ENCODE measurements around the gene MRPL36. TPM values are rescaled to one million over a fixed set of nuclear protein-coding genes. Genes with fewer than 3 reads are reported as not detected.

MRPL36 gene
- polyA plus RNA-seq, 1 donor (not counting 4 experiments of a cell fraction or from before 2014, with no cell fraction given), result 121 TPM

DNA sequence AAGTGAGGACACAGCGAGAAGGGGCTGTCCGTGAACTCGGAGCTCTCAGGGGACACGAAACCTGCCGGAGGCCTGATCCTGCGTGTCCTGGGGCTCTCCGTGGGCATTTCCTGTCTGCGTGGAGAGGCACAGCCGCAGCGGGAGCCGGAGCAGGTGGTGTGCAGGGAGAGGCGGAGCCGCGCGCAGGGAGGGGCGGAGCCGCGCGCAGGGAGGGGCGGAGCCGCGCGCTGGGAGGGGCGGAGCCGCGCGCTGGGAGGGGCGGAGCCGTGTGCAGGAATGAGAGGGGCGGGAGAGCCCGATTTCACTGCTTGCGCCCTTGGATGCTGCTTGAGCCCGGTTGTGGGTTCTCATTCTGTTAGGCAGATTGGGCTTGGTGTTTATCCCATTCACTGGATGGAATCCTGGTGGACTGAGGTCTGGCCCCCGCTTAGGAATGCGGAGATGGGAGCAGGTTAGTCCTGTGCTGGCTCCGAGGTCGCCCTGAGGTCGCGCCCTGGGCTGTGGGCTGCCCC is 28.3 kb upstream of the MRPL36 start:
- H3K36me3 ChIP-seq (ENCODE audit: control insufficient read depth in 2 of 2, extremely low read depth in 1 of 2, insufficient read depth in 2 of 2, low read length in 2 of 2), result peaks cover 0 to 7% of the 10 kb centered on the region in 2 experiments
- no peak overlapping the region for H3K4me3 ChIP-seq (ENCODE audit: control insufficient read depth in 2 of 3, extremely low read depth in 1 of 3, insufficient read depth in 2 of 3, low read depth in 1 of 3, low read length in 3 of 3)
- dilution Hi-C loops (cut with MboI; ENCODE audit: extremely low pct_ligation_motif_present, low sequenced_read_pairs), result no loop called here
- no peaks in the 10 kb centered on the region for H3K9me3 ChIP-seq (ENCODE audit: control insufficient read depth, low read depth, low read length)
- TF ChIP-seq, protein P1, sequence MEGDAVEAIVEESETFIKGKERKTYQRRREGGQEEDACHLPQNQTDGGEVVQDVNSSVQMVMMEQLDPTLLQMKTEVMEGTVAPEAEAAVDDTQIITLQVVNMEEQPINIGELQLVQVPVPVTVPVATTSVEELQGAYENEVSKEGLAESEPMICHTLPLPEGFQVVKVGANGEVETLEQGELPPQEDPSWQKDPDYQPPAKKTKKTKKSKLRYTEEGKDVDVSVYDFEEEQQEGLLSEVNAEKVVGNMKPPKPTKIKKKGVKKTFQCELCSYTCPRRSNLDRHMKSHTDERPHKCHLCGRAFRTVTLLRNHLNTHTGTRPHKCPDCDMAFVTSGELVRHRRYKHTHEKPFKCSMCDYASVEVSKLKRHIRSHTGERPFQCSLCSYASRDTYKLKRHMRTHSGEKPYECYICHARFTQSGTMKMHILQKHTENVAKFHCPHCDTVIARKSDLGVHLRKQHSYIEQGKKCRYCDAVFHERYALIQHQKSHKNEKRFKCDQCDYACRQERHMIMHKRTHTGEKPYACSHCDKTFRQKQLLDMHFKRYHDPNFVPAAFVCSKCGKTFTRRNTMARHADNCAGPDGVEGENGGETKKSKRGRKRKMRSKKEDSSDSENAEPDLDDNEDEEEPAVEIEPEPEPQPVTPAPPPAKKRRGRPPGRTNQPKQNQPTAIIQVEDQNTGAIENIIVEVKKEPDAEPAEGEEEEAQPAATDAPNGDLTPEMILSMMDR (optimal IDR thresholded peaks at IDR 0.05 in 1 of 3, IDR thresholded peaks at IDR 0.05 in 1 of 3, conservative IDR thresholded peaks at IDR 0.05 in 1 of 3; ENCODE audit: extremely low read depth in 1 of 3, insufficient read depth in 2 of 3, low read length in 3 of 3), result no peak
- TF ChIP-seq EZH2 (IDR thresholded peaks at IDR 0.05; ENCODE audit: low read length), result no peak
- no peaks in the 10 kb centered on the region for H3K4me1 ChIP-seq (ENCODE audit: control insufficient read depth, extremely low read depth, insufficient read depth, low read length)
- no peak for DNase-seq (ENCODE audit: low read depth, low spot score)
- no peak overlapping the region for H3K9ac ChIP-seq (ENCODE audit: control insufficient read depth, extremely low read depth, insufficient read depth, low read length)
- no peak for FAIRE-seq
- no peak overlapping the region for H2AFZ ChIP-seq (ENCODE audit: control insufficient read depth, low read length)
- peak overlapping the region; percentile 27 for H3K4me2 ChIP-seq (ENCODE audit: control insufficient read depth, extremely low read depth, insufficient read depth, low read depth, low read length)
- H4K20me1 ChIP-seq (ENCODE audit: control insufficient read depth, extremely low read depth, insufficient read depth, low read length), result no peaks in the 10 kb centered on the region
- H3K27ac ChIP-seq (ENCODE audit: control insufficient read depth, insufficient read depth, low read length), result no peak overlapping the region
- H3K27me3 ChIP-seq (ENCODE audit: control insufficient read depth, extremely low read depth, insufficient read depth, low read length), result no peaks in the 10 kb centered on the region
- H3K9me1 ChIP-seq (ENCODE audit: control insufficient read depth, extremely low read depth, insufficient read depth, low read length), result no peaks in the 10 kb centered on the region
- H3K79me2 ChIP-seq (ENCODE audit: control insufficient read depth, insufficient read depth, low read length), result no peaks in the 10 kb centered on the region

DNA sequence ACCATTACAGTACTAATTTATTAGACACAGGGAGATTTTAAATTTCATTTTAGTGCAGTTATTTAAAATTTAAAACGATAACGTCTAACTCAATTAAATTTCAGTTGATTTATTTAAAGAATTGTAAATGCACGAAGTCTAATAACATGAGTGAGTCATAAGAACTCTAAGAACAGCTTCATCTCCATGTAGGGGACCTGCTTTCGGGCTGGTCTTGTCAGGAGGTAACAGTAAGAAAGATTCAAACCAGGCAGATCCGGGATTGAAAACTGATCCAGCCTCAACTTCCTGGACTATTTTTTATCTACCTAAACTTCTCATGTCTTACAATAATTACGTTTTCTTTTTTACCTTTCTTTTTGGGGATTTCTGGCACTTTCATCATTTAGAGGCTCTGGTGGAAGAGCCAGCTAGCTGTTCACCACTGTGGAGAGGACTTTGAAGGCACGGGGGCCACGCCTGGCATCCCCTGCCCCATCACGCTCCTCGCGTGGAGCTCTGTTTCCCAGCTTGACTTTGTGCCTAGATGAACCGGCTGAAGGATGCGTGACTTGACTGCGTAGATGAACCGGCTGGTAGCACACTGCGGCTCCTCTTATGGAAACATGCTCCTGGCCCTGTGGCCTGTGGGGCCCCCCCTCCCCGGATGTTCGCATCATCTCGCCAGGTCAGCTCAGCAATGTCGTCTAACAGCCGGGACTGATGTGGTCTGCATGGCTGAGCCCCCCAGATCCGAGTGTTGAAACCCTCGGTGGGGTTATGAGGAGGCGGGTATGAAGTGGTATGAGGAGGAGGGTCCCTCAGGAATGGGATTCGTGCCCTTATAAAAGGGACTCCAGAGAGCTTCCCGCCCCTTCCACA is 27.6 kb upstream of the MRPL36 start:
- Histone ChIP-seq H3K9ac (ENCODE audit: control insufficient read depth, extremely low read depth, insufficient read depth, low read length) (no peak overlapping the region), H3K79me2 (ENCODE audit: control insufficient read depth, insufficient read depth, low read length) (no peaks in the 10 kb centered on the region), H3K27ac (ENCODE audit: control insufficient read depth, insufficient read depth, low read length) (no peak overlapping the region), H3K36me3 (ENCODE audit: control insufficient read depth in 2 of 2, extremely low read depth in 1 of 2, insufficient read depth in 2 of 2, low read length in 2 of 2) (peaks cover 0 to 8% of the 10 kb centered on the region in 2 experiments), H3K27me3 (ENCODE audit: control insufficient read depth, extremely low read depth, insufficient read depth, low read length) (no peaks in the 10 kb centered on the region), H3K9me1 (ENCODE audit: control insufficient read depth, extremely low read depth, insufficient read depth, low read length) (no peaks in the 10 kb centered on the region), H3K9me3 (ENCODE audit: control insufficient read depth, low read depth, low read length) (no peaks in the 10 kb centered on the region), H3K4me1 (ENCODE audit: control insufficient read depth, extremely low read depth, insufficient read depth, low read length) (no peaks in the 10 kb centered on the region), H4K20me1 (ENCODE audit: control insufficient read depth, extremely low read depth, insufficient read depth, low read length) (no peaks in the 10 kb centered on the region), H3K4me2 (ENCODE audit: control insufficient read depth, extremely low read depth, insufficient read depth, low read depth, low read length) (peak overlapping the region; percentile 27), H2AFZ (ENCODE audit: control insufficient read depth, low read length) (no peak overlapping the region), H3K4me3 (ENCODE audit: control insufficient read depth in 2 of 3, extremely low read depth in 1 of 3, insufficient read depth in 2 of 3, low read depth in 1 of 3, low read length in 3 of 3) (no peak overlapping the region)
- dilution Hi-C loops (cut with MboI; ENCODE audit: extremely low pct_ligation_motif_present, low sequenced_read_pairs), result no loop called here
- FAIRE-seq (no peak), DNase-seq (ENCODE audit: low read depth, low spot score) (no peak)
- TF ChIP-seq, protein P1 (optimal IDR thresholded peaks at IDR 0.05 in 1 of 3, IDR thresholded peaks at IDR 0.05 in 1 of 3, conservative IDR thresholded peaks at IDR 0.05 in 1 of 3; ENCODE audit: extremely low read depth in 1 of 3, insufficient read depth in 2 of 3, low read length in 3 of 3), result no peak
- TF ChIP-seq EZH2 (IDR thresholded peaks at IDR 0.05; ENCODE audit: low read length), result no peak

Data from keratinocyte (primary cell).